Activated gamma-delta T cell treated with anti-CD3 and anti-CD28 coated beads, Interleukin-2, amount 50 U/mL, for 16 hours (primary cell): ENCODE measurements around the gene ARHGEF4.
"Not testable (repeated sequence)": the region's sequence is repeated elsewhere in the genome, so short reads cannot be mapped to it uniquely, and the experiment has no call there.

Source experiments
- DNase-seq: peaks from one replicate; pipeline ENCODE4 v3.0.0-alpha.2; 2020; ENCODE audit warnings: low read depth

The ARHGEF4 gene

DNA sequence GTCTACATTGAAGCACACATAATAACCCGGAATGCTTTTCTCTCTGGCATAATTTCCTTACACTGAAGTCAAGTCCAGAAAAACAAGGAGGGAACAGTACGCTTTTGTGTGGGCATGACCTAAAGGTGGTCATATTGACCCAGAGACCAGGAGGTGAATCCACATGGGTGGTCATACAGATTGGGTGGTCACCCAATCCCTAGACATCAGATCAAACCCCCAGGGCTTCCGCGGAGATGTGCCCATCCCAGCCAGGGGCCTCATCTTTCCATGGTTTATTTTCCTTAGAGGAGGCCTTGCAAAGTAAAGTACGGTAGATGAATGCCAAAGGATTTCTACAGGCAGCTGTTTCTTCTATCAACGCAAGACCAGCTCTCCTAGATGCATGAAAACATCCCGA, 217.8 kb downstream of the ARHGEF4 start:
- no peak for DNase-seq

DNA sequence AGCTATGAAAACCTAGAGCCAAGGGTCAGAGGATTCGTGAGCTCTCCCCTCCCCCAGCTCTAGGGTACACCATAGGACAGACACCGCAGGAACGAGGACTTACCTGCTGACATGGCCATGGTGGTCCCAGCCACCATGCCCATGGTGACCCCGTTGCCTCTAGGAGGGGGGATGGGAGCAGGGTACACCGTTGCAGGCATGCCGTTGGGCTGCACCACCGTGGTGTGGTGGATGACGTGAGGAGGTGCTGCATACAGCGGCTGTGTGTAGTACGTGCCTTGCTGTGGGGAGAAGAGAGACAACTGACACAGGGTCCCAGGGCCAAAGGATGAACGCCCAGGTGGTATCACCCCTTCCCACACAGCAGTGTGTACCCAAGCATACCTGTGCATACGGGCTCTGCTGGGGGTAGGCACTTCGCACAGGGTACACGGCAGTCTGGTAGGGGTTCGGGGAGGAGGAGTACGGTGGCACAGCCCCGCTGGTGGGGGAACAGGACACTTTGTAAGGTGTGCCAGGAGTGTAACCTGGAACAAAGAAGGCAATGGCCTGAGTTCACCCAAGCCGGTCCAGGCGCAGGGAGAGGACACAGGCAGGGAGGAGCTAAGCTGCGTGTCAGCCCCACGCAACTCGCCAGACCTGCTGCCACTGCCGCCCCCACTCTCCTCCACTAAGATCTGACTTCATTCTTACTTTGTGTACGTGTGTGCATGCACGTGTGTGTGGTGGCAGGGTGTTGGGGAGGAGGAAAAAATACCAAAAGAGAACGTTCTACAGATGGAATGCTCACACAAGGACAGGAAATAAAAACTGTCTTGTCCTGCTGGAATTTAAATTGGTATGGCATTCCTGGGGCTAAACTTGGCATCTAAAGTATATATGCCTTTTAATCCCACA, 218.7 kb downstream of the ARHGEF4 start:
- DNase-seq: no peak

DNA sequence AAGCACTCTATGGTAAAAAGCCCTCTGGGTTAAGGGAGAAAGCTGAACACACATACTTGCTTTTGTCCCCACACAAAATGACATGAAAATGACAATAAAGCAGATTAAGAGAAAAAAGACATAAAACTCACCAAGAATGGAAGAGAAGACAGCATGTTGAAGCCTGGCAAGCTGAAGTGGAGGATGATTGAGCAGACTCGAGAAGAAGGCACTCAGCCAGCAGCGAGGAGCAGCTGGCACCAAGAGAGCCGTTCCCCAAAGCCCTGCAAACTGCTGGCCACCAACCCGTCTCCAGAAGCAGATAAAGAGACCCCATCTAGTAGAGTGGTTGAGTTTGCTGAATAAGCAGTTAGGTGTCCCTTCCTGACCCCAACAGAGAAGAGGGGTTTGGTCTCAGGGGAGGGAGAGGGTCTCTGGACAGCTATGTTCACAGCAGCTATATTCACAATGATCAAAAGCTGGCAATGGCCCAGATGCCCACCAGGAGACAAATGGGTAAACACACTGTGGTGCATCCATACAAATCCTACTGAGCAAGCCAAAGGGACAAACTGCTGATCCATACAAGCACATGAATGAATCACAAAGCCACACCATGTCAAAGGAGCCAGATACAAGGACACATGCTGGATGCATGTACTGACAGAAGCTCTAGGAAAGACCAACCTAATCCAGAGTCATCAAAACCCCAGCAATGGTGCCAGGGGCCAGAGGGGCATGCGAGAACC, 219.7 kb downstream of the ARHGEF4 start:
- DNase-seq: no peak

DNA sequence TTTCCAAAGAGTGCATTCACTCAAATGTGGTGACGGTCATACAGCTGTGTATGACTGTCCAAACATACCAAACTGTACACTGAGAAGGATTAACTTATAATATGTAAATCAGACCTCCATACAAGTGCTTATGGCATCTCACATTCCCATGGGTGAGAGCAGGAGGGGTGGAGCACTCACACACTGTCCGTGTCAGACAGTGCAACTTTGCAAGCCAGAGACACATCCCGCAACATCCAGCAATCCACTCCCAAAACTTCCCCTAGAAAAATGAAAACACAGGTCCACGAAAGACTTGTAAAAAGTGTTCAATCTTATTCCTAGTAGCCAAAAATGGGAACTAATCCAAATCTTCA, 220.2 kb downstream of the ARHGEF4 start:
- DNase-seq: no peak

DNA sequence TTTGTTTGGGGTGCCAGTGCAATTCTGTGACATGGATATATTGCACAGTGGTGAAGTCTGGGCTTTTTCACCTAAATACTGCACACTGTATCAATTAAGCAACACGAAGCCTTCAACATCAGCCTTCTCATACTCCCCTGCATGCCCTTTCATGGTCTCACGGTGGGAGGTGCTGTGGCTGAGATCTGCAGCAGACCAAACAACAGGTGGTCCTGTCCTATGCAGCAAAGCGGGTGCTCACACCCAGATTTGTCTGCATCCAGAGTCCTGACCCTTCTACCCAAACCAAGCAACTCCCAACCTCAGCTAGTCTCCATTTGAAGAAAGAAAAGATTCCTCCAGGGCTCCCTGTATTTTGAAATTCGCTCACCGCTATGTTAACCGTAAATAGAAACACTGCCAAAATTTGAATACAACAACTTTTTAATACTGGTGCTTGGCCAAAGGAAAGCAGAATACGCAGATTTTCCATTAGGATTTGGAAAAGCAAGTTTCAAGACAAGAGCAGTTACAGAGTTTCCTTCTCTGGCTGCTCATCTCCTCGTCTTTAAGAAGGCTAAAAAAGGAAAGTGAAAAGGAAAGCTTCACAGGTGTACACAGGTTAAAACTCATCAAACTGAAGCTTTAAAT, 221.6 kb downstream of the ARHGEF4 start:
- DNase-seq: no peak

DNA sequence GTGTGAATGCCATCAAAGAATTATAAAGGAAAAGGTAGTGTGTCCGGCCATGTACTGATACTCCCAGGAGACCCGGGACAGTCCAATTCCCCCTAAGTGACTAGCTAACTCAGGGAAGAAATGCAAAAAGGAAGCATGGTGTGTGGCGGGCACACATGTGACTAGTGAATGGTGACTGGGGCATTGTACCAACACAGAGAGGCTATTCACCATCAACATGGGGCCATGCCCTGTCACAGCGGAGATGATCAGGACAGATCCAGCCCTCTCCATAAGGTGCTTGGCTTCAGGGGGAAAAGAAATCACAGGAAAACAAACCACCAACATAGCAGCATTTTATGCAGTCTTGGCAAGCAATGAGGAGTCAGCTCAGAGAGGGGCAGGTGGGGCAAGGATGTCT, 222.2 kb downstream of the ARHGEF4 start:
- DNase-seq: no peak

DNA sequence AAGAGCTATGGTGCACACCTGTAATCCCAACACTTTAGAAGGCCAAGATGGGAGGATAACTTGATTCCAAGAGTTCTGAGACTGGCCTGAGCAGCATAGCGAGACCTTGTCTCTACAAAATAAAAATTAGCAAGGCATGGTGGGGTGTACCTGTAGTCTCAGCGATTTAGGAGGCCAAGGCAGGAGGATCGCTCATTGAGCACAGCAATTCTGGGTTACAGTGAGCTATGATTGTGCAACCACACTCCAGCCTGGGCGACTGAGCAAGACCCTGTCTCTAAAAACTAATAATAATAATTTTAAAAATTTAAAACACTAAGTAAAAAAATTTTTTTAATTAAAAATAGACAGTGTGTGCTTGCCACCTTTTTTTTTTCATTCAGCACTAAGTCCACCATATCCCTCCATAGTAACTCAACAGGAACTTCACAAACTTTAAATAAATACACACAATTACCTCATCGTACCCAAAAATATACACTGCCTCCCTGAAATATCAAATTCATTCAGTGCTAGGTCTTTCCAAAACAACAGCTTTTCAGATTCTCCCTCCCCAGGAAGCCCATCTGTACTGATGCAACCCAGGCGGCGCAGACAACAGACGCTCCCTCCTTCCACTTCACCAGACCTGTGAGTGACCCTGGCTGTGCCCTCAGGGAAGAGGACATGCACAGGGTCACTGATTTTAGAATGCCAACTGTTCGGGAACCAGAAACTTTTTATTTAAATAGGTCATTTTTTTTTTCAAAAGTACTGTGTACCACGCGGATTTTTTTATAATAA, 227.0 kb downstream of the ARHGEF4 start:
- DNase-seq: no peak

DNA sequence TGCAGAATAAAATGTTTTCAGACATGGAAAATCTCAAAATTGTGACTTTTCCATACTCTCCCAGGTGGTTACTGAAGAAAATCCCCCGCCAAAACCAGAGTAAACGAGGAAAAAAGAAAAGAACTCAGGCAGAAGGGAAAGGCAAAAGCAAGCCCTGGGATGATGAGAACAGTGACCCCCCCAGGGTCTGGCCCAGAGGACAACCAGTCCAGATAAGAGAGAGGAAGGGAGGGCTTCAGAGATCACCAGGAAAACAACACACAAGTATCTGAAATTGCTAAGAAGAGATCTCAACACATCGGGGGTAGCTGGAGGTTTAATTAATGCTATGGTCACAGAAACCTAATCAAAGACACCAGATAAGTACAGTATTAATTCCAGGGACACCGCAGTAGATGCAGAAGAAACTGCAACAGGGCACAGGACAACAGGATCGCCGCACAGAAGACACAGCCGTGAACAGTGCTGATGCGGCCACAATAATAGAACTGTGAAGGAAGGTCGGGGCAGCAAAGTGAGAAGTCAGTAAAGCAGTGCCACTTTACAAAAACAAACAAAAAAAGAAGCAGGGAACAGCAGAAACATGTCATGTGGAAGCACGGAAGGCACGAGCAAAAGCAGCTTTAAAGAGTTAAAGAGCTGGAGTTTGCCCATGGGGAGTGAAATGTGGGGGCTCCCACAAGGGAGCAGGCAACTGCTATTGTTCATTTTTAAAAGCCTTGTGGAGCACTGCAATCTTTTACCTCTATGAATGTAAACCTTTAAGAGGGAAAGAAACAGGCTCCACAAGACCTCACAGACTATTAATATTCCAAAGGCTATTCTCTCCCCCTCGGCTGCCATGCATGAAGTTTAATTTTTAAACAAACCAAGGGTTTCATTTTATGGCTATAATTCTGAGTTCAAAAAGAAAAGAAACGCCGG, 228.1 kb downstream of the ARHGEF4 start:
- DNase-seq: no peak

DNA sequence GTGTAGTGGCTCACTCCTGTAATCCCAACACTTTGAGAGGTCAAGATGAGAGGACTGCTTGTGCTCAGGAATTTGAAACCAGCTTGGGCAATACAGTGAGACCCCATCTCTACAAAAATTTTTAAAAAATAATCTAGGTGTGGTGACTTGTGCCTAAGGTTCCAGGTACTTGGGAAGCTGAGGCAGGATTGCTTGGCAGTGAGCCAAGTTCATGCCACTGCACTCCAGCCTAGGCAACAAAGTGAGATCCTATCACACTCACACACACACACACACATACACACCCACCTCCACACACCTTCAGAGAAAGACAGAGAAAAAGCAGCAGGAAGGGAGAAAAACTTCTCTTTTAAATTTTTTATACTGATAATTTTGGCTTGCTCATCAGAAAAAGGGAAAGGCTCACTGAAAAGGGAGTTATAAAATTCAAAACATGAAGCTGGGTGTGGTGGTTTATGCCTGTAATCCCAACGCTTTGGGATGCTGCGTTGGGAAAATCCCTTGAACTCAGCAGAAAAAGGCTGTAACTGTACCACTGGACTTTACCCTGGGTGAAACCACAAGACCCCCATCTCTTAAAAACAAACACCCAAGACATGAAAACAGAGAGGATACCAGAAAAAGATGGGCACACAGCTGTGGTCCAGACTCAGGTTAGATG, 230.9 kb downstream of the ARHGEF4 start:
- DNase-seq: no peak

DNA sequence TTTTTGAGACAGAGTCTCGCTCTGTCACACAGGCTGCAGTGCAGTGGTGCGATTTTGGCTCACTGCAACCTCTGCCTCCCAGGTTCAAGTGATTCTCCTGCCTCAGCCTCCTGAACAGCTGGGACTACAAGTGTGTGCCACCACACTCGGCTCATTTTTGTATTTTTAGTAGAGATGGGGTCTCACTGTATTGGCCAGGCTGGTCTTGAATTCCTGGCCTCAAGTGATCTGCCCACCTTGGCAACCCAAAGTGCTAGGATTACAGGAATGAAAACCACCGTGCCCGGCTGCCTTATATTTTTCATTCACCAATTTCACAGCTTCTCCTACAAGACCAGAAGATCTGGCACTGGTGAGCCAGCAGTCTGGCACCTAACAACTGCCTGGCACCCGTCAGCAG, 231.5 kb downstream of the ARHGEF4 start:
- not testable (repeated sequence) for DNase-seq

DNA sequence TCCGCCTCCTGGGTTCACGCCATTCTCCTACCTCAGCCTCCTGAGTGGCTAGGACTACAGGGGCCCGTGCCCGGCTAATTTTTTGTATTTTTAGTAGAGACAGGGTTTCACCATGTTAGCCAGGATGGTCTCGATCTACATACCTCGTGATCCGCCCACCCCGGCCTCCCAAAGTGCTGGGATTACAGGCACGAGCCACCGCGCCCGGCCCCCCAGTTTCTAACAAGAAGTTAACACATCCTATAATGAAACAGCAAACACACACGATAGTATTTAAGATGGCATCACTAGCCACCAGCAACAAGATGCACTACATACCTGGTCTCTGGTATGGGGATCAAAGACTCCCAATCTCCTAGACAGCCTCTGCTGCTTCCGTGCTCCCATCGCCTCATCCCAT, 238.9 kb downstream of the ARHGEF4 start:
- DNase-seq: not testable (repeated sequence)

DNA sequence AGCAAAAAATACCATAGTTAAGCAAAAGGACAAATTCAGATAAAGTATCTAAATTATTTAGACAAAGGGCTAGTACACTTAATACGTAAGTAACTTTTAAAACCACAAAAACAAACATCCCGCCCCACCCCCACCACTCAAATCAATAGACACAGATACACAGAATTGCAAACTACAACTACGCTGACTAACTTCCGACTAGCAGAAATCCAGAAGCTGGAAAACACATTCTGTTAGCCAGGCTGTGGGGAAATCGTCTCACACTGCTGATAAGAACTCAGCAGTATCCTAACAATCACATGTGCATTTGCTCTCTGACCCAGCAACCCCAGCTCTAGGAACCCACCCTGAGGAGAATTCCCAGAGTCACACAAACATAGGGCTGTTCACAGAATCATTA, 240.0 kb downstream of the ARHGEF4 start:
- DNase-seq: no peak

DNA sequence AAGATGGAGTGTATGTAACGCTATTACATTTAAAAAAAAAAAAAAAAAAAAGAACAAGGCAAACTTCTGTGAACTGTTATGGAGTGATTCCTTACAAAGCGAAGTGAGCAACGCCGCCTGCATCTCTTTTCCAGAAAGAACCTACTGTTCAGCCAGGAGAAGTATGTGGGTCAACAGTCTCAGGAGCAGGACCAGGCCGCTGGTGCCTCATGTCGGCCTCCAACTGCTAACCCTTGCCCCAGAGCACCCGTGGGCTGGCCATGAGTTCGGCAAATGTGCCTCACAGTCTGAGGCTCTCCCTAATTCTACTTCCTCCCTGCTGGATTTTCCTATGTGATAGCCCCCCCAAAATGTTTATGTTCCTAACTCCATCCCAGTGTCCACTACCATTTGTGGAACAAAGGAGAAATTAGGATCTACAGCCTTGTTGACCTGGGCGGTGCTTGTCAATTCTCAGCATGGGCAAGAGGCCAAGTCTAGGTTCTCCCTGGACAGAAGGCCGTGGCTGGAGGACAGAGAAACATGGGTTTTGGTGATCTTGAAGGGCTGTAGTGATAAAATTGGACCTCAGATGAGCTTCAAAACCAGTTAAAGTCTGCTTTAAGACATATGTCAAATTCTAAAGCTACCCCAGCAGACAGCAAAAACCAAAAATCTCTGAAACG, 240.6 kb downstream of the ARHGEF4 start:
- no peak for DNase-seq

DNA sequence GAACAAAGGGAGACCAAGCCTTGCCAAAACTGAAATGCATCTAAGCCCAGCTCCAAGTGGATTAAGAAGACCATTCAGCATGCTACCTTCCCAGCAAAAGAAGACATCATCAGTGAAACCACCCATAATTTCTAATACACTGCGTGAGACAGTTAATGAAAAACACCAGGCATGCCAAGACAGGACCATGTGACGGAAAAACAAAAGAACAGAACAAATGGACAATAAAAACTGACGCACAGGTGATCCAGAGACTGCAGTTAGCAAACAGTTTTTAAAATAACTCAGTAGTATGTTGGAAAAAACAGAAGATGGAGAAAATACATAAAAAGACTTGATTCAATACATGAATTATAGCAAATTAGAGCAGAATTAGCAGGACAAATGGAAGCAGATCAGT, 241.3 kb downstream of the ARHGEF4 start:
- no peak for DNase-seq

DNA sequence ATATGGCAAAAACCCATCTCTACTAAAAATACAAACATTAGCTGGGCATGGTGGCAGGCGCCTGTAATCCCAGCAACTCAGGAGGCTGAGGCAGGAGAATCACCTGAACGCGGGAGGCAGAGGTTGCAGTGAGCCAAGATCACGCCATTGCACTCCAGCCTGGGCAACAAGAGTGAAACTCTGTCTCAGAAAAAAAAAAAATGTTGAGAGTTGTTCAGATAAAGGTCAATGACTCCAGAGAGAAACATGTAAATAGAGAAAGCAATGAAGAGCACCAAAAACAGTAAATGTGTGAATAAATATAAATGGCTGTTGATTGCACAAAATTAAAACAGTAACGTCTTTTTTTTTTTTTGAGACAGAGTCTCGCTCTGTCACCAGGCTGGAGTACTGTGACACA, 243.2 kb downstream of the ARHGEF4 start:
- DNase-seq: not testable (repeated sequence)

DNA sequence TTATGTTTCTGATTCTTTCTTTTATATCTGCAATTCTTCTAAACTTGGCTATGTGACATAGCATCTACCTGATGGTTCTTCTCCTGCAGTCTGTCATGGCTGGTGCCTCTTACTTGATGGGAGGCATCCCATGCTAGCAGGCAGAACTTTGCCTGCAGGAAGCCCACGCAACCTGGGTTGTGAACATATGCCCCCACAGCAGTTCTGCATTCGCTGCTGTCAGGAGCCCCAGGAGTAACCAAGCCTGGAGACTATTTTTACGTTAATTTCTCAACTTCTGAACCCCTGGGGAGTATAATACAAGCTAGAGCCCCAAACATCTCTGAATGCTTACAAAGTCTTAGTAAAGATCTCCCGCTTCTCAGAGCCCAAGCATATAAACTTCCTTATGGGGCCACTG, 244.5 kb downstream of the ARHGEF4 start:
- no peak for DNase-seq

DNA sequence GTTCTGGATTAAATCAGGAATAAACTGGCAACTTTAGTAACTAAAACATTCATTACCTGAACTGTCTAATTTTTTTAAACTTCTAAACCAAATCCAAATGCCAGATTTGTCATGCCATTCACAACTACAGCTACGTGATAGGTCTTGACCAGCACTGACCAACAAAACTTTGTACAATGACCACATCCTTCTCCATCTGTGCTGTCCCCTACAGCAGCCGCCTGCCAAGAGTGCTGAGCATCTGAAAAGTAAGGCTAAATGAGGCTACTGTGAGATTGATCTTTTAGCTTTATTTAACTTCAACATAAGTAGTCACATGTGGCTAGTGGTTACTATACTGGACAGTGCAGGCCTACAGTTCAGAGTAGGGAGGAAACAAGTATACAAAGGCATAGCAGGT, 248.9 kb downstream of the ARHGEF4 start:
- DNase-seq: no peak

DNA sequence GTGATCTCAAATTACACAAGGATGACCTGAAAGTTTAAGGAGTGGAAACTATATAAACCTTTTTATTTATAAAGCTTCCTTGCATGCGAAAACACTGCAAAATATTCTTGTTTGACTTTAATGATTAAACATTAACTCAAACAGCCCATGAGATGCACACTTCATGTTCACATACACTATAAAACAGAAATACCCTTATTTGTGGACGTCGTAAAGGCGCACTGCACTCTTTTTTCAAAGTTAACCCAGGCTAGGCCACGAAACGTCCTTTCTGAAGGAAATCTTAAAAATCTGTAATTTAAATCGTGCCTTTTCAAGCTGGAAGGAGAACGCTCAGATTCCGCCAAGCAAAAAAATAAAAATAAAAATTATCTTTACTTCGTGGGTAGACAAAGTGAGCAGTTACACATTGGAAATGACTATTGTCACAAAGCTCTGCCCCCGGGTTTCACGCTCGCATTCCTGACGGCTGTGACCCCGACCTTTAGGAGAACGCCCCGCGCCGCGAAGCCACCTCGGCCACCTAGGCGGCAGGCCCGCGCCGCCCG, 255.8 kb downstream of the ARHGEF4 start:
- no peak for DNase-seq

DNA sequence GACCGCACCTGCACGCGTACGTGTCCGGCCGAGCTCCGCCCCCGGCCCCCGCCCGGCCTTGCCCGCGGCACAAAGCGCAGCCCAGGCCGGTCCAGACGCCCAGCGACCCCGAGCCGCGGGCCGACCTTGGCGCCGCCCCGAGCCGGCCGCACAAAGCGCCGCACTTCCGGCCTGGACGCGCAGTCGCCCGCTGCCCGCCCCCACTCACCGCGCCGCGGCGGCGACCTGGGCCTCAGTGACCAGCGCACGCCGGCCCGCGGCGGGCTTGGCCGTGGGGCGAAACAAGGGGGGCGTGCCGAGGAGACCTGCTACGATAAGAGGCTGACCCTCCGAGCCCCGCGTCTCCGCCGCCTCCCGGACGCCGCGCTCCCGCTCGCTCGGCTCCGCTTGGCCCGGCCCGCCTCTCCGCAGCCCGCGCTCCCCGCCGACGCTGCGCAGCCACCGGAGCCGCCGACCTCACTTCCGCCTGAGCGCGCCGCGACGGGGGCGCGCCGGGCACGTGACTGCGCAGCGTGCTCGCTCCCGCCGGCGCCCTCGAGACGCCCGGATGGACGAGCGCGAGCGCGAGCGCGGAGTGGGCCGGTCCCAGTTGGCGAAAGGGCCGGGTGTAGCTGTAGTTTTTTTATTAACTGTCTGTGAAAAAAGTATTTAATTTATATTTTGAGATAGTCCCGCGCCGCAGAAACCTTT, 256.4 kb downstream of the ARHGEF4 start, which contains the start of gene FAM168B:
TSS of gene FAM168B (minus strand) at position 455 of the 690 bp plus-strand sequence. CDS start 10,814 bp downstream, outside the sequence.
- peak; percentile 79 for DNase-seq
